WTC11 (cell line): ENCODE measurements around the gene FHL5. TPM values are rescaled to one million over a fixed set of nuclear protein-coding genes. Genes with fewer than 3 reads are reported as not detected.

Source experiments
- ATAC-seq: fragments of 200-7000 bp; cut with Tn5 transposase; 2 replicates; pipeline ENCODE4 v1.10.0; 2021; ENCODE audit warnings: mild to moderate bottlenecking, moderate library complexity
- CTCF ChIA-PET: fragments of 300-600 bp; sonication (Branson Sonifier 250); formaldehyde crosslinking; loops from one replicate; lab custom pipeline; 2021; ENCODE audit warnings: antibody characterized with exemption; lab: Charles Lee
- POLR2A ChIA-PET: fragments of 350-600 bp; sonication (Branson Sonifier 250); formaldehyde crosslinking; loops from one replicate; lab custom pipeline; 2021; ENCODE audit warnings: antibody characterized with exemption; lab: Charles Lee
- DNase-seq: peaks from one replicate; pipeline ENCODE4 v3.0.0; 2021; ENCODE audit warnings: low spot score
- H3K27ac Mint-ChIP-seq: 2 replicates; pipeline ENCODE4 v1.8.0; 2021; ENCODE audit warnings: mixed read lengths
- H3K27me3 Mint-ChIP-seq: 2 replicates; pipeline ENCODE4 v1.8.0; 2021; ENCODE audit warnings: low read depth, mild to moderate bottlenecking, moderate library complexity, mixed read lengths
- H3K36me3 Mint-ChIP-seq: 2 replicates; pipeline ENCODE4 v1.8.0; 2021; ENCODE audit warnings: mixed read lengths
- H3K4me1 Mint-ChIP-seq: 2 replicates; pipeline ENCODE4 v1.8.0; 2022; ENCODE audit warnings: mixed read lengths
- H3K4me3 Mint-ChIP-seq: 2 replicates; pipeline ENCODE4 v1.8.0; 2021; ENCODE audit warnings: mild to moderate bottlenecking, moderate library complexity, mixed read lengths
- H3K9me3 Mint-ChIP-seq: 2 replicates; pipeline ENCODE4 v1.8.0; 2021; ENCODE audit warnings: mixed read lengths
- CREM ChIP-seq: sonication (generic); formaldehyde crosslinking; IDR thresholded peaks from 2 replicates; pipeline ENCODE4 v1.8.1; 2022; ENCODE audit warnings: mild to moderate bottlenecking, missing genetic modification reagents, moderate library complexity
- ESRRA ChIP-seq: sonication (generic); formaldehyde crosslinking; IDR thresholded peaks from 2 replicates; pipeline ENCODE4 v1.8.1; 2022; ENCODE audit warnings: mild to moderate bottlenecking, missing genetic modification reagents, borderline replicate concordance
- ETV6 ChIP-seq: sonication (generic); formaldehyde crosslinking; IDR thresholded peaks from 2 replicates; pipeline ENCODE4 v1.8.1; 2022; ENCODE audit warnings: mild to moderate bottlenecking, missing genetic modification reagents
- GABPB1 ChIP-seq: sonication (generic); formaldehyde crosslinking; IDR thresholded peaks from 2 replicates; pipeline ENCODE4 v1.8.1; 2023; ENCODE audit warnings: mild to moderate bottlenecking, missing genetic modification reagents
- JAZF1 ChIP-seq: fragments of 250-450 bp; sonication (Bioruptor Pico); IDR thresholded peaks from 2 replicates; pipeline ENCODE4 v1.9.0; 2021; ENCODE audit warnings: moderate library complexity, mild to moderate bottlenecking, inconsistent platforms
- MXD4 ChIP-seq: fragments of 250-450 bp; sonication (Bioruptor Pico); IDR thresholded peaks from 2 replicates; pipeline ENCODE4 v1.8.0; 2021; ENCODE audit warnings: mild to moderate bottlenecking, moderate library complexity, borderline replicate concordance
- NFATC4 ChIP-seq: fragments of 250-450 bp; sonication (Bioruptor Pico); IDR thresholded peaks from 2 replicates; pipeline ENCODE4 v1.9.0; 2021; ENCODE audit warnings: mild to moderate bottlenecking
- NFYB ChIP-seq: sonication (generic); formaldehyde crosslinking; conservative IDR thresholded peaks from 2 replicates; pipeline ENCODE4 v1.8.0; 2022; ENCODE audit warnings: low read depth, missing genetic modification reagents
- OVOL2 ChIP-seq: fragments of 250-450 bp; sonication (Bioruptor Pico); IDR thresholded peaks from 2 replicates; pipeline ENCODE4 v1.9.0; 2021; ENCODE audit warnings: mild to moderate bottlenecking, borderline replicate concordance
- PRRX2 ChIP-seq: fragments of 250-450 bp; sonication (Bioruptor Pico); IDR thresholded peaks from 2 replicates; pipeline ENCODE4 v1.8.0; 2021; ENCODE audit warnings: mild to moderate bottlenecking
- SP1 ChIP-seq: sonication (generic); formaldehyde crosslinking; conservative IDR thresholded peaks from 2 replicates; pipeline ENCODE4 v1.8.1; 2022; ENCODE audit warnings: missing genetic modification reagents
- ZNF263 ChIP-seq: sonication (generic); formaldehyde crosslinking; IDR thresholded peaks from 2 replicates; pipeline ENCODE4 v1.8.1; 2022; ENCODE audit warnings: low read depth, mild to moderate bottlenecking, moderate library complexity, missing genetic modification reagents
- total RNA-seq: library from RNA; stranded (reverse); gene quantifications from 3 replicates; pipeline ENCODE4 v1.2.3, GENCODE V29; 2021
- TF ChIP-seq, protein P1 (sequence below): sonication (generic); formaldehyde crosslinking; IDR thresholded peaks from 2 replicates; pipeline ENCODE4 v1.8.1; 2023; ENCODE audit warnings: mild to moderate bottlenecking, missing genetic modification reagents, moderate library complexity
- TF ChIP-seq, protein P2 (sequence below): sonication (generic); formaldehyde crosslinking; conservative IDR thresholded peaks from 2 replicates; pipeline ENCODE4 v1.8.1; 2023; ENCODE audit warnings: mild to moderate bottlenecking, low read depth, missing genetic modification reagents, moderate library complexity
- TF ChIP-seq, protein P3 (sequence below): fragments of 200-600 bp; IDR thresholded peaks from 2 replicates; pipeline ENCODE4 v1.8.0; 2022; ENCODE audit warnings: antibody characterized with exemption
- TF ChIP-seq, protein P4 (sequence below): sonication (generic); formaldehyde crosslinking; IDR thresholded peaks from 2 replicates; pipeline ENCODE4 v1.8.1; 2023; ENCODE audit warnings: mild to moderate bottlenecking, moderate library complexity, missing genetic modification reagents
- TF ChIP-seq, protein P5 (sequence below): fragments of 250-450 bp; sonication (Bioruptor Pico); conservative IDR thresholded peaks from 2 replicates; pipeline ENCODE4 v1.9.0; 2021; ENCODE audit warnings: mild to moderate bottlenecking
- TF ChIP-seq, protein P6 (sequence below): fragments of 250-450 bp; sonication (Bioruptor Pico); IDR thresholded peaks from 2 replicates; pipeline ENCODE4 v2.1.2; 2022; ENCODE audit warnings: mild to moderate bottlenecking, moderate library complexity

FHL5 gene
- total RNA-seq, 1 experiment from 2014 or later, result not detected

DNA sequence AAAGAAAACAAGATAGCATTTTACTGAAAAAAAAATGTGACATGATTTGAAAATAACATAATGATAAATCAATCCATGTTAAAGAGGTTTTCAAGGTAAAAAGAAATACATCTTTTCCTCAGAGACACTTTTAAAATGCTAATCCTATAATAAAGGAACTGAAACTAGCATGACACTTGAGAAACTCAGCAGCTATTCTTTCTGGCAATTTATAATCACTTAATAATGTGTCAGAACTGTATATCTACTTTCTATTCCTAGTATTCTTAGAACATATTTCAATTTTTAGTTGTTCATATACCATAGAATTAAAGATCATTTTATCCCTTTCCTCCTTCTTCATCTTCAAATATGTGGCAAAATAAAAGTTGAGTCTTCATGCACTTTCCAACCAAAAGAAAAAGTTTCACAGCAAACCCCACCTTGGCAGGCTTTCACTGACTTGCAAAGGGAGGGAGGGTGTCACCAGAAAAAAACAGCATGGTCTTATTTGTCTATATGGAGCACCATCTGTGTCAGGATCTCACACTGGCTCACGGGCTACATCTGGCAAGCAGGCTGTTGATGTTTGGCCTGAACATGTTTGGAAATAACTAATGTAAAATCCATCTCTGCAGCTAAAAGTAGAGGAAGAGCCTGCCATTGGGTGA, 48.5 kb downstream of the FHL5 start:
- no peak for ATAC-seq
- H3K36me3 Mint-ChIP-seq, result no peaks in the 10 kb centered on the region
- H3K4me3 Mint-ChIP-seq, result no peak overlapping the region
- CTCF ChIA-PET, result interaction anchor here (0.6 kb wide), 1 partner anchor 9 kb away, joined by 5 read pairs; no protein-coding TSS in a partner anchor
- no peak overlapping the region for H3K27ac Mint-ChIP-seq
- no peak for DNase-seq
- peaks cover 19% of the 10 kb centered on the region for H3K4me1 Mint-ChIP-seq
- TF ChIP-seq ETV6 (CRISPR knock-in tag) (no peak), ZNF263 (no peak), NFYB (no peak), GABPB1 (CRISPR knock-in tag) (no peak), CREM (CRISPR knock-in tag) (no peak), ESRRA (no peak), SP1 (CRISPR knock-in tag) (no peak), NFATC4 (CRISPR knock-in tag) (no peak), OVOL2 (no peak), PRRX2 (no peak), JAZF1 (no peak), MXD4 (CRISPR knock-in tag) (no peak)
- TF ChIP-seq, protein P1, sequence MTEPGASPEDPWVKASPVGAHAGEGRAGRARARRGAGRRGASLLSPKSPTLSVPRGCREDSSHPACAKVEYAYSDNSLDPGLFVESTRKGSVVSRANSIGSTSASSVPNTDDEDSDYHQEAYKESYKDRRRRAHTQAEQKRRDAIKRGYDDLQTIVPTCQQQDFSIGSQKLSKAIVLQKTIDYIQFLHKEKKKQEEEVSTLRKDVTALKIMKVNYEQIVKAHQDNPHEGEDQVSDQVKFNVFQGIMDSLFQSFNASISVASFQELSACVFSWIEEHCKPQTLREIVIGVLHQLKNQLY (CRISPR knock-in tag), result no peak
- TF ChIP-seq, protein P2, sequence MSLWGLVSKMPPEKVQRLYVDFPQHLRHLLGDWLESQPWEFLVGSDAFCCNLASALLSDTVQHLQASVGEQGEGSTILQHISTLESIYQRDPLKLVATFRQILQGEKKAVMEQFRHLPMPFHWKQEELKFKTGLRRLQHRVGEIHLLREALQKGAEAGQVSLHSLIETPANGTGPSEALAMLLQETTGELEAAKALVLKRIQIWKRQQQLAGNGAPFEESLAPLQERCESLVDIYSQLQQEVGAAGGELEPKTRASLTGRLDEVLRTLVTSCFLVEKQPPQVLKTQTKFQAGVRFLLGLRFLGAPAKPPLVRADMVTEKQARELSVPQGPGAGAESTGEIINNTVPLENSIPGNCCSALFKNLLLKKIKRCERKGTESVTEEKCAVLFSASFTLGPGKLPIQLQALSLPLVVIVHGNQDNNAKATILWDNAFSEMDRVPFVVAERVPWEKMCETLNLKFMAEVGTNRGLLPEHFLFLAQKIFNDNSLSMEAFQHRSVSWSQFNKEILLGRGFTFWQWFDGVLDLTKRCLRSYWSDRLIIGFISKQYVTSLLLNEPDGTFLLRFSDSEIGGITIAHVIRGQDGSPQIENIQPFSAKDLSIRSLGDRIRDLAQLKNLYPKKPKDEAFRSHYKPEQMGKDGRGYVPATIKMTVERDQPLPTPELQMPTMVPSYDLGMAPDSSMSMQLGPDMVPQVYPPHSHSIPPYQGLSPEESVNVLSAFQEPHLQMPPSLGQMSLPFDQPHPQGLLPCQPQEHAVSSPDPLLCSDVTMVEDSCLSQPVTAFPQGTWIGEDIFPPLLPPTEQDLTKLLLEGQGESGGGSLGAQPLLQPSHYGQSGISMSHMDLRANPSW (CRISPR knock-in tag), result no peak
- TF ChIP-seq, protein P3, sequence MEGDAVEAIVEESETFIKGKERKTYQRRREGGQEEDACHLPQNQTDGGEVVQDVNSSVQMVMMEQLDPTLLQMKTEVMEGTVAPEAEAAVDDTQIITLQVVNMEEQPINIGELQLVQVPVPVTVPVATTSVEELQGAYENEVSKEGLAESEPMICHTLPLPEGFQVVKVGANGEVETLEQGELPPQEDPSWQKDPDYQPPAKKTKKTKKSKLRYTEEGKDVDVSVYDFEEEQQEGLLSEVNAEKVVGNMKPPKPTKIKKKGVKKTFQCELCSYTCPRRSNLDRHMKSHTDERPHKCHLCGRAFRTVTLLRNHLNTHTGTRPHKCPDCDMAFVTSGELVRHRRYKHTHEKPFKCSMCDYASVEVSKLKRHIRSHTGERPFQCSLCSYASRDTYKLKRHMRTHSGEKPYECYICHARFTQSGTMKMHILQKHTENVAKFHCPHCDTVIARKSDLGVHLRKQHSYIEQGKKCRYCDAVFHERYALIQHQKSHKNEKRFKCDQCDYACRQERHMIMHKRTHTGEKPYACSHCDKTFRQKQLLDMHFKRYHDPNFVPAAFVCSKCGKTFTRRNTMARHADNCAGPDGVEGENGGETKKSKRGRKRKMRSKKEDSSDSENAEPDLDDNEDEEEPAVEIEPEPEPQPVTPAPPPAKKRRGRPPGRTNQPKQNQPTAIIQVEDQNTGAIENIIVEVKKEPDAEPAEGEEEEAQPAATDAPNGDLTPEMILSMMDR, result no peak
- TF ChIP-seq, protein P4, sequence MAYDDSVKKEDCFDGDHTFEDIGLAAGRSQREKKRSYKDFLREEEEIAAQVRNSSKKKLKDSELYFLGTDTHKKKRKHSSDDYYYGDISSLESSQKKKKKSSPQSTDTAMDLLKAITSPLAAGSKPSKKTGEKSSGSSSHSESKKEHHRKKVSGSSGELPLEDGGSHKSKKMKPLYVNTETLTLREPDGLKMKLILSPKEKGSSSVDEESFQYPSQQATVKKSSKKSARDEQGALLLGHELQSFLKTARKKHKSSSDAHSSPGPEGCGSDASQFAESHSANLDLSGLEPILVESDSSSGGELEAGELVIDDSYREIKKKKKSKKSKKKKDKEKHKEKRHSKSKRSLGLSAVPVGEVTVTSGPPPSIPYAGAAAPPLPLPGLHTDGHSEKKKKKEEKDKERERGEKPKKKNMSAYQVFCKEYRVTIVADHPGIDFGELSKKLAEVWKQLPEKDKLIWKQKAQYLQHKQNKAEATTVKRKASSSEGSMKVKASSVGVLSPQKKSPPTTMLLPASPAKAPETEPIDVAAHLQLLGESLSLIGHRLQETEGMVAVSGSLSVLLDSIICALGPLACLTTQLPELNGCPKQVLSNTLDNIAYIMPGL (CRISPR knock-in tag), result no peak
- TF ChIP-seq, protein P5, sequence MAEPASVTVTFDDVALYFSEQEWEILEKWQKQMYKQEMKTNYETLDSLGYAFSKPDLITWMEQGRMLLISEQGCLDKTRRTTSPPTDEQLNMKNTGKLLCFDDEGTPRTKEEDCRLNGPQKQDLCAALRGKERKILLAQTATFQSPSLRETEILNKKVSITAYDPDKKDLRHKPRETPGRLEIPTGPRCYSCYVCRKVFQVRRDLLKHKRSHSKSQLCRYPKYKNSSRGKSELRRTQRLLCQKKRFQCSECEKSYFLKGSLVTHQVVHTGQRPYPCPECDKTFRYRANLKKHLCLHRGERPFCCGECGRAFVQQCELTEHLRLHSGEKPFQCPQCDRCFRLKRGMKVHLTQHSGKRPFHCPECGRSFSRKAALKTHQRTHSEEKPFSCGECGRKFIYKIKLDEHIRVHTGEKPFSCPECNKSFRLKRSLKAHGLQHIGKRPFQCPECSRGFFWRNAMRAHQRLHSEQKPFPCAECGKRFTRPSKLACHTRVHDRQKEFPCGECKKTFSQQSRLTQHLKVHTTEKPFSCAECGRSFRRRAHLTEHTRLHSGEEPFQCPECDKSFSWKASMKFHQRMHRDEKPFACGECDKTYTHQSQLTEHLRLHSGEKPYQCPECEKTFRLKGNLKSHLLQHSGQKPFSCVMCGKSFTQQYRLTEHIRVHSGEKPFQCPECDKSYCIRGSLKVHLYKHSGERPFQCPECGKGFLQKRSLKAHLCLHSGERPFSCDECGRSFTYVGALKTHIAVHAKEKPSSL, result no peak
- TF ChIP-seq, protein P6, sequence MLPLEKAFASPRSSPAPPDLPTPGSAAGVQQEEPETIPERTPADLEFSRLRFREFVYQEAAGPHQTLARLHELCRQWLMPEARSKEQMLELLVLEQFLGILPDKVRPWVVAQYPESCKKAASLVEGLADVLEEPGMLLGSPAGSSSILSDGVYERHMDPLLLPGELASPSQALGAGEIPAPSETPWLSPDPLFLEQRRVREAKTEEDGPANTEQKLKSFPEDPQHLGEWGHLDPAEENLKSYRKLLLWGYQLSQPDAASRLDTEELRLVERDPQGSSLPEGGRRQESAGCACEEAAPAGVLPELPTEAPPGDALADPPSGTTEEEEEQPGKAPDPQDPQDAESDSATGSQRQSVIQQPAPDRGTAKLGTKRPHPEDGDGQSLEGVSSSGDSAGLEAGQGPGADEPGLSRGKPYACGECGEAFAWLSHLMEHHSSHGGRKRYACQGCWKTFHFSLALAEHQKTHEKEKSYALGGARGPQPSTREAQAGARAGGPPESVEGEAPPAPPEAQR (CRISPR knock-in tag), result no peak
- TF ChIP-seq, all 79 proteins: peak for 0
- Mint-ChIP-seq H3K9me3 (no peaks in the 10 kb centered on the region), H3K27me3 (no peaks in the 10 kb centered on the region)
- POLR2A ChIA-PET, result no interaction called here
